Stimulated activated CD4-positive, alpha-beta T cell treated with anti-CD3 and anti-CD28 coated beads, Interleukin-15, amount 100 ng/mL, for 48 hours (primary cell): Measurements from ENCODE around the gene HOXC11.

Experiments
- DNase-seq, 2 donors: peaks; one replicate each; pipeline ENCODE4 v3.0.0-alpha.2; 2020; ENCODE audit warnings: low read depth in 2 of 2

HOXC11 gene

DNA sequence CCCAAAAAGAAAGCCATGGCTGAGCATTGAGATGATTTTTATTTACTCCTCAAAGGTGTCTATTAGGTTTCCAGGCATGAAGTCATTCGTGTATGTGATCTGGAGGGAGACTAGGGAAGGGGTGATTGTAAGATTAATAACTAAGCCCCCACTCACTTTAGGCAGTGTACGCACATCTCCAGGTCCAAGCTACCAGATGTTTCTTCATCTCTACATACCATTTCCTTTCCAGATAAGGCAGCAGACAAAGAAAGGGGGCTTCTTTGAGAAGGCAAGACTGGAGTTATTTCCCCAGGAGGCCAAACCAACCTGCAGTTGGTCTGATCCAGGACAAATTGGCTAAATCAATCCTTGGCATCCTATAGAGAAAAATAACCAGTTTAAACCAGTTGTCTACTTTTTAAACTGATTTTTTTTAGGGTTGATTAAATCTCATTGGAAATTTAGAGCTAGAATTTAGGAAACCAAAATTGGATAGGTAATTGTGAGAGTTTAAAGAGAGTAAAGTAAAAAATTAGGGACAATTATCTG, 30.4 kb upstream of the HOXC11 start:
- DNase-seq: no peak

DNA sequence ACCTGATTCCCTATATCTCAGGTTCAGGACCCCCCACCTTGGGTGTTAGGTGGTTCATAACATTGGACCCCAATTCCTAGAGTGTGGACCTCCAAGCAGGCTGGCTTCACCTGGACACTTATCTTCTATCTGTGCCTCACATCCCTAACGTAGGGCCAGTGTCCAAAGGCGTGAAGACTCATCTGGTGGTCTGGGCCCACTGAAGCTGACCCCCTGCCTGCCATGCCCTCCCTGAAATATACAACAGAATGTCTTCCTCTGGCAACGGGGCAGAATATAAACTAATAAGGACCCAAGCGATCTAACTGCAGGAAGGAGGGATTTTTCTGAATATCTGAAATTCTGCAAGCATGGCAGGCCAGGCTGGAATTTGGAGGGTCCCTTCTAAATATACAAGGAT, 28.7 kb upstream of the HOXC11 start:
- no peak for DNase-seq

- no peak for DNase-seq
Observed at GRCh38 chr12:53944907-53945847, 27.7 kb upstream of the HOXC11 start.

DNA sequence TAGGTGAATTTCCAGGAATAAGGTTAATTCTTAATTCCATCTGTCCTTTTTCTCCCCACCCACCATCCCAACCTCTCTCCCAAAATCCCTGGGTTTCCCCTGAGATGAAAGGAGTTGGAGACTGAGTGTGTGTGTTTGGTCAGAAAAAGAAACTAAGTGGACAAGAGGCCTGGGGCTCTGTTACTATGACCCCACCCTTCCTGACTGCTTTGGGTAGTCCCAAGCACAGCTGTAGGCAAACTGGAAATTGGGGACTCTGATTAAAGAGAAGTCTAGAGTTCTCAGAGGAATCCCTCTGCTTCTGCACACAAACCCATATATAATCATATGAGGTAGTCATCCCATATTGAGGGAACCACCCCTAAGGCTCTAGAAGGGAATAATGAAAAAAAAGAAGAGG, 25.2 kb upstream of the HOXC11 start:
- no peak for DNase-seq

DNA sequence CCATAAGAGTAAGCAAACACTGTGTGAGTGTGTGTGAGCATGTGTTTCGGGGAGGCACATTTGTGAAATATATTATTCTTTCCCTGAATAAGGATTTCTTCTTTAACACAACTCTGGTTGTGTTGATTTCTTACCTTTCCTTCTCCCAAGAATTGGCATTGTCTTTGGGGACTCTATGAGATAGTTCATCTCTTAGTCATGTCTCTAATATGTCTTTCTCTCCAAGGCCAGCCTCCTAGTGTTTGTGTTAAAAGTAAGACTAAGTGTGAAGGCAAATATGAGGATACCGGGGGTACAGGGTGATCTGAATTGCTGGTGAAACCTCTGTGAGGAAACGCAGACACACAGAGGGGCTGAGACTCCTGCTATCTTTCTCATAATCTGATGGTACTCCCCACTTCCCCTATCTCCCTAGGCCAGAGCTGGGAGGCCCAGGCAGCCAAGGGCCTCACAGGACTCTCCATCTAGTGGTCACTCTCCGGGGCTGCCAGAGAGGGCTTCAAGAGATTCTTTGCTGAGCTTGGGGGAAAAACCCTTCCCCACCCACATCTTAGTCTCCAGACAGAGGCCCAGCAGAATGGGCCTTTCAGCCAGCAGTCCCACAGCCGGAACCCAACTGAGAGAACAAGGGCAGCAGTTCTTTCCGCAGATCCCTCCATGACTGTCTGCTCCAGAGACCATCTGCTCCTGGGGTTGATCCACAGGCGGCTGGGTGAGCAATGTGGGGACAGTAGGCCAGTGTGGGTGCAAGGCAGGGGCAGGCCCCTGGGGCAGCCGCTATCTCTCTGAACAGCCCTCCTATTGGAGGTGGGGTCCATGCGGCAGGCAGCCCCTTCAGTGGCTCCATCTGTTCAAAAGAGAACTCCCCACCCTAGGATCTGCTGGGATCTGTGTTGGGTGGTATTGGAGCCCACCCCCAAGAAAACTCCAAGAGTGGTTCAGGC, 24.0 kb upstream of the HOXC11 start:
- DNase-seq: no peak

GRCh38 chr12:53949631-53950436, 23.1 kb upstream of the HOXC11 start:
- DNase-seq: no peak

DNA sequence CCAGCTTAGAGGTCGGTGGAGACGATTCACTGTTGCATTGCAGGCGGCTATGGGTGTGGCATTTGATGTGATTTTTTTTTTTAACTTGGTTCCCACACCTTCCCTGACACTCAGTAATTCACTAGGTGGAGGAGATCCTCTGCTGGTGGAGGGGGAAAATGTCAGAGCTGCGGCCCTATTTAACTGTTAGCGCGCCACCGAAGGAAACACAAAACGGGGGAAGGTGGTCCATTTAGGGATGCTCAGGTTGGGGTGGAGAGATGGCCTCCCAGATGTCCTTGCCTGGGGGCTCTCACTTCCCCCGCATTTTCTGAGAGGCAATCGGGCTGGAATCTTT, 22.5 kb upstream of the HOXC11 start:
- no peak for DNase-seq

- DNase-seq: no peak
Observed at GRCh38 chr12:53950789-53951576, 21.9 kb upstream of the HOXC11 start.

DNA sequence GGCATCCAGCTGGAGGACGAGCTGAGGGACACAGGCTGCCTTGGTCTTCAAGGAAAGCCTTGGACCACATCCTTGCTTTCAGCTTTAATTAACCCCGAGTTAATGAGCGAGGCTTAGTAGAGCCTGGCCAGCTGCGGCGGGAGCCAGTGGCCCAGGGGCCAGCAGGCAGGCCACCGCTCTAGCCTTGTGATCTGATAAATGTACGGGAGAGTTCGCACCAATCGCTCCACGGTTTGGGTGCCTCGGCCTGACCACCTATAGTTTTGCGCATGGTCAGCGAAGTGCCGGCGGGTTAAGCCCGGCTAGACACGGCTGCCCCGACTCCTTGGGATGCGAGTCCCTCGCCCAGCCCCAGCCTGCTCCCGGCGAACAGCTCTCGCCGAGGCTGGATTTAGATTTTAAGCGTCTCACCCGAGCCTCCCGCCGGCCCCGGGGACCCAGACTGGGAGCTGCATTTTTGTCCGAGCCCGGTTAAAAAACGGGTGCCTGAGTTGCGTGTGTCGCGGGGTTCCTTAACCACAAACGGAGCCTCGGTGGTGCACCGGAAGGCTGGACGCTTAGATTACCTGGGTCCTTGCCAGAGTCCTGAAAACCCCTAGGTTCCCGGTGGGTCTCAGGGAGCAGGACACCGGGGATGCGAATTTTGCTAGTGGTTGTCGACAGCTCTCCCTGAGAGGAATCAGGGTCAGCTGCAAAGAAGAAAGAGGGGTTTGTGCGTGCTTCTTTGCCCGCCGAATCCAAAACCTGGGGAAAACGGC, 21.2 kb upstream of the HOXC11 start:
- no peak for DNase-seq

GRCh38 chr12:53952335-53952694, 20.6 kb upstream of the HOXC11 start:
- DNase-seq: no peak

DNA sequence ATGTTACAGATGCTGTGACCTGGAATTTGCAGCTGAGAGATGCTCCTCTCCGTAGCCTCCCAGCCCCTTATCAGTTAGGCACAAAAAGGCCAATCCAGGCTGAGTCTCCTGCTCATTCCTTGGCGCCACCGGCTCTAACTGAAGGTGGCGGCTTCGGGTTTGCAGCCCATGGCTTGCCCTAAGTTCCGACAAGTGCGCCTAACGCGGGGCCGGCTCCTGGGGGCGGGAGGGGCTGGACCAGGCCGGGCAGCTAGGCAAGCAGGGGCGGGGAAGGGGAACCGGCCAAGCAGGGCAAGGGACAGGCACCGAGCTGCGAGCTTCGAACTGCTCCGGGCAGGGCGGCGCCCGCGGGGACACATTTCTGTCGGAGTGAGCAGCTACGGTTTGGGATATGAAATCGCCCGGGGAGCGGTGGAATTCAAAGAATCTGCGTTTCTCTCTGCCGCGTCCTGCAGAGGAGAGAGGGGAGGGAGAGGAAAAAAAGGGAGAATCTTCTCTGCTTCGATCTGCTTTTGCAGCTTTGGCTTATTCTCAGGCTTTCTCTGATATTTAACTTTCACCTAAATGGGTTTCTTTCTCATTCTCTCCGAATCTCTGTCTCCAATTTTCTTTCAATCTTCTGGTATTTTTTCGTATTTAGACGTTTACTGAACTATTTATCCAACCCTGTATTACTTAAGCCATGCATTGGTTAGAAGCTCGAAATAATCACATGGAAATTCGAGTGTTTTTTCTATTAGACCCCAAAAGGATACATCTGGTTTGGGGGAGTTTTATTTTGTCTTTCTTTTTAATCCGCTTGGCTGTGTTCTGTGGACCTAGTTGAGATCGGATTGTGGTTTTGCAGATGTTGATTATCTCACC, 19.8 kb upstream of the HOXC11 start:
- no peak for DNase-seq

- no peak for DNase-seq
Observed at GRCh38 chr12:53953831-53954693, 18.9 kb upstream of the HOXC11 start.

GRCh38 chr12:53954694-53955035, 18.3 kb upstream of the HOXC11 start, which contains the start of gene HOXC12:
TSS of gene HOXC12 (plus strand) at chr12:53954903. CDS start at chr12:53954930, 27 bp downstream.
- DNase-seq: no peak

GRCh38 chr12:53955036-53955775, 17.7 kb upstream of the HOXC11 start:
- no peak for DNase-seq

DNA sequence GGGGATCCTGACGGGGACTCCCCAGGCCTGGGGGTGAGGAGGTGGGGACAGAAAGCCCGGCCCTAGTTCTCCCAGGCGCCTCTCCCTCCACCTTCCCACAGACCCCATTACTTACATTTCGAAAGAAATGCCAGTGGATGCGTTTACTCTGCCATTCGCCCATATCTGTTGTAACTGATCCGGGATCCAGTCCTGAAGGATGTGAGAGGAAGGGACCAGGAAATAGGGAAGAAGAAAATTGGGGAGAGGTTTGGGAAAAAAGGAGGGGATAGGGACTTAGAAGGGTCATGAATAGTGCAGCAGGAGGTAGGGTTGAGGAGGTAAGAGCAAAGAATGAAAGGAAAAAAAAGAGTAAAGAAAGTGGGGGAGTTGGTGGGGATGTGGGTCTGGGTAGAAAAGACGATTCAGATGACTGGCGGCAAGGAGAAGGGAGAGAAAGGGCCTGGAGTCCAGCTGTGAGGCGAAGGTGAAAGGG, 17.1 kb upstream of the HOXC11 start:
- DNase-seq: no peak

DNA sequence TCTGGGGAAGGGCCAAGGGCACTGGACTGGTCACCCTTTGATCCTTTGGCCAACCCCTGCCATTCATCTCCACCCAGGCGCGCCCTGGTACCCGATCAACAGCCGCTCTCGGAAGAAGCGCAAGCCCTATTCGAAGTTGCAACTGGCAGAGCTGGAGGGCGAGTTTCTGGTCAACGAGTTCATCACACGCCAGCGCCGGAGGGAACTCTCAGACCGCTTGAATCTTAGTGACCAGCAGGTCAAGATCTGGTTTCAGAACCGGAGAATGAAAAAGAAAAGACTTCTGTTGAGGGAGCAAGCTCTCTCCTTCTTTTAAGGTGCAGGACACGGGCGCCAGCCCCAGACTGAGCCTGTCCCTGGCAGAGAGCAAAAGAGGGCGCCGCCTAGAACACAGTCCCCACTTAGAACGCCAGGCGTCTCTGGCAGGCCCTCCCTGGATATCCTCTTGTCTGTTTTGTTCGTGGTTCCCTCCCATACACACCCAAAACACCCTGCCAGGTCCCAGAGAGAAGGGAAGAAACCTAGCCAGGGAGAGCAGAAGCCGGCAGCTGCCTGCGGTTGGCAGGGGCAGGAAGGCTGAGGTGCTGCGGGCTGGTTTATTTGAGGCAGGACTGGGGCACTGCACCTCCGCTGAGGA, 16.6 kb upstream of the HOXC11 start:
- DNase-seq: no peak
